HepG2 (cell line): ENCODE measurements around the gene TXNDC2. TPM values are rescaled to one million over a fixed set of nuclear protein-coding genes. Genes with fewer than 3 reads are reported as not detected.

ENCODE experiments used
- ADNP ChIP-seq: sonication (generic); formaldehyde crosslinking; IDR thresholded peaks from 2 replicates; pipeline ENCODE4 v1.4.0; 2020; ENCODE audit warnings: missing genetic modification reagents
- ARNTL ChIP-seq: sonication (generic); formaldehyde crosslinking; IDR thresholded peaks from 2 replicates; pipeline ENCODE4 v1.4.0; 2020; ENCODE audit warnings: mild to moderate bottlenecking, missing genetic modification reagents
- CENPX ChIP-seq: sonication (generic); formaldehyde crosslinking; IDR thresholded peaks from 2 replicates; pipeline ENCODE4 v1.9.0; 2021; ENCODE audit warnings: mild to moderate bottlenecking, missing genetic modification reagents, moderate library complexity
- CREM ChIP-seq, 2 experiments: sonication (generic) in 1 of 2; formaldehyde crosslinking in 1 of 2; IDR thresholded peaks; 2 replicates each; pipeline versions ENCODE4 v1.4.0 to v1.6.1; 2016 to 2020; ENCODE audit warnings: antibody characterized with exemption in 1 of 2, mild to moderate bottlenecking in 1 of 2, missing genetic modification reagents in 1 of 2
- FOXP1 ChIP-seq, 2 experiments: fragments of 450-650 bp in 1 of 2; IDR thresholded peaks; 2 replicates each; pipeline ENCODE4 v1.6.1; 2017 to 2018; ENCODE audit warnings: antibody characterized with exemption in 1 of 2
- ISX ChIP-seq: sonication (generic); formaldehyde crosslinking; conservative IDR thresholded peaks from 2 replicates; pipeline ENCODE4 v1.5.0; 2020; ENCODE audit warnings: missing genetic modification reagents
- KLF13 ChIP-seq: sonication (generic); formaldehyde crosslinking; IDR thresholded peaks from 2 replicates; pipeline ENCODE4 v1.4.0; 2020; ENCODE audit warnings: mild to moderate bottlenecking, missing genetic modification reagents
- MIER3 ChIP-seq: IDR thresholded peaks from 2 replicates; pipeline ENCODE4 v1.6.1; 2016; ENCODE audit warnings: missing compliant biosample characterization, borderline replicate concordance
- RFXANK ChIP-seq: IDR thresholded peaks from 2 replicates; pipeline ENCODE4 v1.6.1; 2016
- SAP130 ChIP-seq: IDR thresholded peaks from 2 replicates; pipeline ENCODE4 v1.6.1; 2016; ENCODE audit warnings: low read depth
- TBP ChIP-seq: sonication (generic); formaldehyde crosslinking; IDR thresholded peaks from 2 replicates; pipeline ENCODE4 v1.5.0; 2020; ENCODE audit warnings: missing genetic modification reagents
- TBX3 ChIP-seq: fragments of 450-650 bp; IDR thresholded peaks from 2 replicates; pipeline ENCODE4 v1.6.1; 2017; ENCODE audit warnings: antibody characterized with exemption, mild to moderate bottlenecking, inconsistent platforms, borderline replicate concordance
- ZNF546 ChIP-seq: sonication (generic); formaldehyde crosslinking; conservative IDR thresholded peaks from 2 replicates; pipeline ENCODE4 v1.8.1; 2023; ENCODE audit warnings: mild to moderate bottlenecking, missing genetic modification reagents
- ZNF878 ChIP-seq: sonication (generic); formaldehyde crosslinking; IDR thresholded peaks from 2 replicates; pipeline ENCODE4 v1.8.1; 2023; ENCODE audit warnings: mild to moderate bottlenecking, missing genetic modification reagents, moderate library complexity
- polyA plus RNA-seq, 8 experiments: library from polyadenylated mRNA; depleted of rRNA in 3 of 8; stranded (reverse) in 7 of 8; unstranded in 1 of 8; fragments of >200 nt; fragmentation: Illumina TruSeq in 4 of 8; extraction: Trizol in 4 of 8; gene quantifications; 2 replicates each; pipeline versions ENCODE4 v1.2.1 to v1.2.3, GENCODE V29; 2011 to 2016; ENCODE audit warnings: low read depth in 4 of 8, missing spikeins in 1 of 8, mixed read lengths in 1 of 8; ENCODE audit not compliant: insufficient read depth in 1 of 8
- total RNA-seq, 5 experiments: library from RNA; depleted of rRNA; stranded (reverse); fragments of >200 nt; fragmentation: Illumina TruSeq; extraction: Trizol; gene quantifications; 2 replicates each; pipeline ENCODE4 v1.2.3, GENCODE V29; 2016; ENCODE audit warnings: low read depth in 1 of 5
- TF ChIP-seq, protein P1 (sequence below): sonication (generic); formaldehyde crosslinking; IDR thresholded peaks from 2 replicates; pipeline ENCODE4 v1.4.0; 2020; ENCODE audit warnings: missing genetic modification reagents
- TF ChIP-seq, protein P2 (sequence below): sonication (generic); formaldehyde crosslinking; IDR thresholded peaks from 2 replicates; pipeline ENCODE4 v1.4.0; 2020; ENCODE audit warnings: missing genetic modification reagents, borderline replicate concordance
- TF ChIP-seq, protein P3 (sequence below): sonication (generic); formaldehyde crosslinking; IDR thresholded peaks from 2 replicates; pipeline ENCODE4 v1.8.1; 2023; ENCODE audit warnings: mild to moderate bottlenecking, inconsistent platforms, moderate library complexity, missing genetic modification reagents, borderline replicate concordance
- TF ChIP-seq, protein P4 (sequence below): sonication (generic); formaldehyde crosslinking; conservative IDR thresholded peaks from 2 replicates; pipeline ENCODE4 v1.4.0; 2020; ENCODE audit warnings: missing genetic modification reagents
- TF ChIP-seq, protein P5 (sequence below): sonication (generic); formaldehyde crosslinking; IDR thresholded peaks from 2 replicates; pipeline ENCODE4 v1.5.0; 2020; ENCODE audit warnings: mild to moderate bottlenecking, missing genetic modification reagents

The TXNDC2 gene
- total and polyA plus RNA-seq, 2 of the 13 experiments (the other 11 are each of a cell fraction or from before 2014, with no cell fraction given) = not detected

DNA sequence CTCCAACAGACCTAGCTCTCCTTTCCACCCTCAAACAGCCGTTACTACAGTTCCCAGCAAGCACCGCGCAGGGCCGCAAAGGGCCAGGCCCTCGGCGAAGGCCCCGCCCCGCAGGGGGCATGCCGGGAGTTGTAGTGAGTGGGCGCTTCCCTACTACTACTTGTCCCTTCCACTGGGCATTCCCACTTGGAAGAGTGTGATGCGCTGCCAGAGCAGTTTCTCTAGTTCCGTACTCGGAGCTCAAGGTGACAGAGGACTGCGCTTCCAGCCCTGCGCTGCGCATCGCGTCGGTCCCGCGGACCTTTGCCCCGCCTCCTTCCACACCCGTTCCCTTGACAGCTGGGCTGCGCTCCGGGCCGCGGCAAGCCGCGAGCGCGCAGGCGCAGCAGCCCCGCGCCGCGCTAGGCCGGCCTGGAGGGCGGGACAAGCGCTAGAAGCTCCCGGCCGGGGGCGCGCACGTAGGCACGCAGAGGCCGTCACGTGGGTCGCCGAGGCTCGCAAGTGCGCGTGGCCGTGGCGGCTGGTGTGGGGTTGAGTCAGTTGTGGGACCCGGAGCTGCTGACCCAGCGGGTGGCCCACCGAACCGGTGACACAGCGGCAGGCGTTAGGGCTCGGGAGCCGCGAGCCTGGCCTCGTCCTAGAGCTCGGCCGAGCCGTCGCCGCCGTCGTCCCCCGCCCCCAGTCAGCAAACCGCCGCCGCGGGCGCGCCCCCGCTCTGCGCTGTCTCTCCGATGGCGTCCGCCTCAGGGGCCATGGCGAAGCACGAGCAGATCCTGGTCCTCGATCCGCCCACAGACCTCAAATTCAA, 28.0 kb downstream of the TXNDC2 start, which contains the start of gene VAPA (continued):
- TF ChIP-seq, protein P1, sequence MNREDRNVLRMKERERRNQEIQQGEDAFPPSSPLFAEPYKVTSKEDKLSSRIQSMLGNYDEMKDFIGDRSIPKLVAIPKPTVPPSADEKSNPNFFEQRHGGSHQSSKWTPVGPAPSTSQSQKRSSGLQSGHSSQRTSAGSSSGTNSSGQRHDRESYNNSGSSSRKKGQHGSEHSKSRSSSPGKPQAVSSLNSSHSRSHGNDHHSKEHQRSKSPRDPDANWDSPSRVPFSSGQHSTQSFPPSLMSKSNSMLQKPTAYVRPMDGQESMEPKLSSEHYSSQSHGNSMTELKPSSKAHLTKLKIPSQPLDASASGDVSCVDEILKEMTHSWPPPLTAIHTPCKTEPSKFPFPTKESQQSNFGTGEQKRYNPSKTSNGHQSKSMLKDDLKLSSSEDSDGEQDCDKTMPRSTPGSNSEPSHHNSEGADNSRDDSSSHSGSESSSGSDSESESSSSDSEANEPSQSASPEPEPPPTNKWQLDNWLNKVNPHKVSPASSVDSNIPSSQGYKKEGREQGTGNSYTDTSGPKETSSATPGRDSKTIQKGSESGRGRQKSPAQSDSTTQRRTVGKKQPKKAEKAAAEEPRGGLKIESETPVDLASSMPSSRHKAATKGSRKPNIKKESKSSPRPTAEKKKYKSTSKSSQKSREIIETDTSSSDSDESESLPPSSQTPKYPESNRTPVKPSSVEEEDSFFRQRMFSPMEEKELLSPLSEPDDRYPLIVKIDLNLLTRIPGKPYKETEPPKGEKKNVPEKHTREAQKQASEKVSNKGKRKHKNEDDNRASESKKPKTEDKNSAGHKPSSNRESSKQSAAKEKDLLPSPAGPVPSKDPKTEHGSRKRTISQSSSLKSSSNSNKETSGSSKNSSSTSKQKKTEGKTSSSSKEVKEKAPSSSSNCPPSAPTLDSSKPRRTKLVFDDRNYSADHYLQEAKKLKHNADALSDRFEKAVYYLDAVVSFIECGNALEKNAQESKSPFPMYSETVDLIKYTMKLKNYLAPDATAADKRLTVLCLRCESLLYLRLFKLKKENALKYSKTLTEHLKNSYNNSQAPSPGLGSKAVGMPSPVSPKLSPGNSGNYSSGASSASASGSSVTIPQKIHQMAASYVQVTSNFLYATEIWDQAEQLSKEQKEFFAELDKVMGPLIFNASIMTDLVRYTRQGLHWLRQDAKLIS = no peak
- TF ChIP-seq ISX = no peak
- no peak for TF ChIP-seq FOXP1 (IDR thresholded peaks at IDR 0.05)
- no peak for TF ChIP-seq FOXP1 (CRISPR knock-in tag; IDR thresholded peaks at IDR 0.05)
- TF ChIP-seq, protein P2, sequence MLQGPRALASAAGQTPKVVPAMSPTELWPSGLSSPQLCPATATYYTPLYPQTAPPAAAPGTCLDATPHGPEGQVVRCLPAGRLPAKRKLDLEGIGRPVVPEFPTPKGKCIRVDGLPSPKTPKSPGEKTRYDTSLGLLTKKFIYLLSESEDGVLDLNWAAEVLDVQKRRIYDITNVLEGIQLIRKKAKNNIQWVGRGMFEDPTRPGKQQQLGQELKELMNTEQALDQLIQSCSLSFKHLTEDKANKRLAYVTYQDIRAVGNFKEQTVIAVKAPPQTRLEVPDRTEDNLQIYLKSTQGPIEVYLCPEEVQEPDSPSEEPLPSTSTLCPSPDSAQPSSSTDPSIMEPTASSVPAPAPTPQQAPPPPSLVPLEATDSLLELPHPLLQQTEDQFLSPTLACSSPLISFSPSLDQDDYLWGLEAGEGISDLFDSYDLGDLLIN (CRISPR knock-in tag) = peak; percentile 87; the same call in 1 of the 2 replicates
- no peak for TF ChIP-seq CENPX
- no peak for TF ChIP-seq ADNP (CRISPR knock-in tag)
- peak; percentile 79; the same call in 1 of the 2 replicates for TF ChIP-seq TBP
- TF ChIP-seq ZNF878 (CRISPR knock-in tag) = no peak
- TF ChIP-seq CREM (IDR thresholded peaks at IDR 0.05) = peak; percentile 94
- no peak for TF ChIP-seq CREM (CRISPR knock-in tag; IDR thresholded peaks at IDR 0.05)
- TF ChIP-seq RFXANK = no peak
- TF ChIP-seq ZNF546 = peak; percentile 70; the same call in 1 of the 2 replicates
- no peak; the same call in none of the 2 replicates for TF ChIP-seq SAP130 (CRISPR knock-in tag)
- TF ChIP-seq, protein P3, sequence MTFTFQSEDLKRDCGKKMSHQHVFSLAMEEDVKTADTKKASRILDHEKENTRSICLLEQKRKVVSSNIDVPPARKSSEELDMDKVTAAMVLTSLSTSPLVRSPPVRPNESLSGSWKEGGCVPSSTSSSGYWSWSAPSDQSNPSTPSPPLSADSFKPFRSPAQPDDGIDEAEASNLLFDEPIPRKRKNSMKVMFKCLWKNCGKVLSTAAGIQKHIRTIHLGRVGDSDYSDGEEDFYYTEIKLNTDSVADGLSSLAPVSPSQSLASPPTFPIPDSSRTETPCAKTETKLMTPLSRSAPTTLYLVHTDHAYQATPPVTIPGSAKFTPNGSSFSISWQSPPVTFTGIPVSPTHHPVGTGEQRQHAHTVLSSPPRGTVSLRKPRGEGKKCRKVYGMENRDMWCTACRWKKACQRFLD (CRISPR knock-in tag) = 0 out of 2 replicates have a peak, but pooled peaks have one; percentile 20
- TF ChIP-seq, protein P4, sequence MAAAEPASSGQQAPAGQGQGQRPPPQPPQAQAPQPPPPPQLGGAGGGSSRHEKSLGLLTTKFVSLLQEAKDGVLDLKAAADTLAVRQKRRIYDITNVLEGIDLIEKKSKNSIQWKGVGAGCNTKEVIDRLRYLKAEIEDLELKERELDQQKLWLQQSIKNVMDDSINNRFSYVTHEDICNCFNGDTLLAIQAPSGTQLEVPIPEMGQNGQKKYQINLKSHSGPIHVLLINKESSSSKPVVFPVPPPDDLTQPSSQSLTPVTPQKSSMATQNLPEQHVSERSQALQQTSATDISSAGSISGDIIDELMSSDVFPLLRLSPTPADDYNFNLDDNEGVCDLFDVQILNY (CRISPR knock-in tag) = no peak
- no peak for TF ChIP-seq TBX3
- peak; percentile 69; the same call in 1 of the 2 replicates for TF ChIP-seq ARNTL
- no peak for TF ChIP-seq MIER3
- TF ChIP-seq, protein P5, sequence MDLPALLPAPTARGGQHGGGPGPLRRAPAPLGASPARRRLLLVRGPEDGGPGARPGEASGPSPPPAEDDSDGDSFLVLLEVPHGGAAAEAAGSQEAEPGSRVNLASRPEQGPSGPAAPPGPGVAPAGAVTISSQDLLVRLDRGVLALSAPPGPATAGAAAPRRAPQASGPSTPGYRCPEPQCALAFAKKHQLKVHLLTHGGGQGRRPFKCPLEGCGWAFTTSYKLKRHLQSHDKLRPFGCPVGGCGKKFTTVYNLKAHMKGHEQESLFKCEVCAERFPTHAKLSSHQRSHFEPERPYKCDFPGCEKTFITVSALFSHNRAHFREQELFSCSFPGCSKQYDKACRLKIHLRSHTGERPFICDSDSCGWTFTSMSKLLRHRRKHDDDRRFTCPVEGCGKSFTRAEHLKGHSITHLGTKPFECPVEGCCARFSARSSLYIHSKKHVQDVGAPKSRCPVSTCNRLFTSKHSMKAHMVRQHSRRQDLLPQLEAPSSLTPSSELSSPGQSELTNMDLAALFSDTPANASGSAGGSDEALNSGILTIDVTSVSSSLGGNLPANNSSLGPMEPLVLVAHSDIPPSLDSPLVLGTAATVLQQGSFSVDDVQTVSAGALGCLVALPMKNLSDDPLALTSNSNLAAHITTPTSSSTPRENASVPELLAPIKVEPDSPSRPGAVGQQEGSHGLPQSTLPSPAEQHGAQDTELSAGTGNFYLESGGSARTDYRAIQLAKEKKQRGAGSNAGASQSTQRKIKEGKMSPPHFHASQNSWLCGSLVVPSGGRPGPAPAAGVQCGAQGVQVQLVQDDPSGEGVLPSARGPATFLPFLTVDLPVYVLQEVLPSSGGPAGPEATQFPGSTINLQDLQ = peak; percentile 76; the same call in 1 of the 2 replicates
- no peak for TF ChIP-seq KLF13 (CRISPR knock-in tag)
